ENCODE data around the gene DPP8.
"Not testable (repeated sequence)": the region's sequence is repeated elsewhere in the genome, so short reads cannot be mapped to it uniquely, and the experiment has no call there.

DPP8 gene

GRCh38 chr15:65521350-65521749 lies 3.9 kb upstream of the DPP8 start:
- no peak for DNase-seq

- no peak for DNase-seq
These were observed 1.3 kb upstream of the DPP8 start for GRCh38 chr15:65518633-65519285.

GRCh38 chr15:65517866-65518207 lies 348 bp upstream of the DPP8 start:
- no peak for DNase-seq

- no peak for DNase-seq
These were observed 4.6 kb downstream of the DPP8 start for GRCh38 chr15:65512807-65513416.

GRCh38 chr15:65512189-65512588 lies 5.3 kb downstream of the DPP8 start:
- no peak for DNase-seq

- DNase-seq, result no peak
These were observed 8.2 kb downstream of the DPP8 start for GRCh38 chr15:65509321-65509720.

- DNase-seq, result no peak
These were observed 23.4 kb downstream of the DPP8 start for GRCh38 chr15:65494076-65494475.

- no peak for DNase-seq
These were observed 32.6 kb downstream of the DPP8 start for GRCh38 chr15:65484876-65485275.

- DNase-seq, result no peak
These were observed 40.6 kb downstream of the DPP8 start for GRCh38 chr15:65476903-65477302.

- DNase-seq, result no peak
These were observed 46.6 kb downstream of the DPP8 start for GRCh38 chr15:65470866-65471265.

GRCh38 chr15:65468229-65468909 lies 49.1 kb downstream of the DPP8 start:
- DNase-seq, result no peak

- no peak for DNase-seq
These were observed 50.6 kb downstream of the DPP8 start for GRCh38 chr15:65466901-65467300.

GRCh38 chr15:65463096-65463495 lies 54.4 kb downstream of the DPP8 start:
- not testable (repeated sequence) for DNase-seq

GRCh38 chr15:65460741-65461347 lies 56.6 kb downstream of the DPP8 start:
- peak; percentile 39 for DNase-seq

- not testable (repeated sequence) for DNase-seq
These were observed 62.2 kb downstream of the DPP8 start for GRCh38 chr15:65455256-65455655.

- no peak for DNase-seq
These were observed 65.5 kb downstream of the DPP8 start for GRCh38 chr15:65451989-65452388.

- DNase-seq, result no peak
These were observed 66.9 kb downstream of the DPP8 start for GRCh38 chr15:65450556-65450955.

GRCh38 chr15:65447145-65447544 lies 70.3 kb downstream of the DPP8 start:
- DNase-seq, result no peak

GRCh38 chr15:65434201-65434600 lies 83.3 kb downstream of the DPP8 start:
- no peak for DNase-seq

- DNase-seq, result no peak
These were observed 85.8 kb downstream of the DPP8 start for GRCh38 chr15:65431731-65432130.

GRCh38 chr15:65426216-65426853 lies 91.2 kb downstream of the DPP8 start:
- DNase-seq, result no peak

- no peak for DNase-seq
These were observed 92.8 kb downstream of the DPP8 start for GRCh38 chr15:65424683-65425082.

- DNase-seq, result no peak
These were observed 93.4 kb downstream of the DPP8 start for GRCh38 chr15:65423976-65424679.
